ENCODE results near the gene R3HCC1L. TPM values are rescaled to one million over a fixed set of nuclear protein-coding genes. Genes with fewer than 3 reads are reported as not detected.

The R3HCC1L gene
- total RNA-seq, 4 donors from 2014 or later, result 8.5 to 11.5 (median 11.0) TPM

GRCh38 chr10:98252464-98252863, 118.0 kb downstream of the R3HCC1L start:
- no peak for DNase-seq (ENCODE audit: low spot score)
- no peak for TF ChIP-seq CTCF (IDR thresholded peaks at IDR 0.05)
- no peak for ATAC-seq (ENCODE audit: low FRiP score)

DNA sequence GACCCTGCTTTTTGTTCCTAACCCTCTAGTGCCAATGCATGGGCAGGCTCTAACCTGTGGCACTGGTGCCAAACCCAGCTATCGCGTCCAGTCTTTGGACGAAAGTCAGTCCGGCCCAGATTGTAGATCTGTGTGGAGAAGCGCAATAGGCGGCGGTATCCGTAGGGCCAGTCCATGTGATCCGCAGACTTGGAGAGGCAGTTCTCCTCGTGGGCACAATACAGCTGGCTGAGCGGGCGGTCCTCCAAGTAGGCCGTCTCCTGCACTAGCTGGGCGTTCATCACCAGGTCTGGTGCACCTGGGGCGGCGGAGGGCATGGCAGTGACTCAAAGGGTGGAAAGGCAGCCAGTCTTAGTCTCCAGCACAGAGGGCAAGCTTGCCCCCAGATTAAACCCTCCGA, 119.0 kb downstream of the R3HCC1L start:
- DNase-seq (ENCODE audit: low spot score), result no peak
- ATAC-seq (ENCODE audit: low FRiP score), result no peak
- TF ChIP-seq CTCF (IDR thresholded peaks at IDR 0.05), result no peak

GRCh38 chr10:98254234-98254974, 119.9 kb downstream of the R3HCC1L start:
- DNase-seq (ENCODE audit: low spot score) (no peak), ATAC-seq (ENCODE audit: low FRiP score) (no peak)
- TF ChIP-seq CTCF (IDR thresholded peaks at IDR 0.05), result no peak

GRCh38 chr10:98255146-98255877, 120.9 kb downstream of the R3HCC1L start:
- DNase-seq (ENCODE audit: low spot score) (no peak), ATAC-seq (ENCODE audit: low FRiP score) (no peak)
- TF ChIP-seq CTCF (IDR thresholded peaks at IDR 0.05), result no peak

DNA sequence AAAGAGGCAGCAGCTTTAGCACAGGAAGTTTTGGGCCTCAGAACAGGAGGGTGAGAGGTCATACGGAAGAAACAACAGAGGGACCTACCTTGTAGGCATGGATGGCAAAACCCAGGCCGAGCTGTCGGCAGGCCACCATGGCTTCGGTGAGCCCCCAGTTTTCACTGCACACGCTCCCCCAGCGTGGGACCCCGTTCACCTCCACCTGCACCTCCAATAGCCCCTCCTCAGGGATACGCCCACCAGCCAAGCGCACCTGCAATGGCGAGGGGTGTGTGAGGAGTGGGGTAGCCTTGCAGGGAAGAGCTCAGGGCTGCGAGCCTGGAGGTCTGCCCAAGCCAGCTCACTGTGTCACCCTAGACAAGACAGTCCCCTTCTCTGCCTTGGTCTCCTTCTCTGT, 122.2 kb downstream of the R3HCC1L start:
- DNase-seq (ENCODE audit: low spot score), result no peak
- ATAC-seq (ENCODE audit: low FRiP score), result no peak
- no peak for TF ChIP-seq CTCF (IDR thresholded peaks at IDR 0.05)

DNA sequence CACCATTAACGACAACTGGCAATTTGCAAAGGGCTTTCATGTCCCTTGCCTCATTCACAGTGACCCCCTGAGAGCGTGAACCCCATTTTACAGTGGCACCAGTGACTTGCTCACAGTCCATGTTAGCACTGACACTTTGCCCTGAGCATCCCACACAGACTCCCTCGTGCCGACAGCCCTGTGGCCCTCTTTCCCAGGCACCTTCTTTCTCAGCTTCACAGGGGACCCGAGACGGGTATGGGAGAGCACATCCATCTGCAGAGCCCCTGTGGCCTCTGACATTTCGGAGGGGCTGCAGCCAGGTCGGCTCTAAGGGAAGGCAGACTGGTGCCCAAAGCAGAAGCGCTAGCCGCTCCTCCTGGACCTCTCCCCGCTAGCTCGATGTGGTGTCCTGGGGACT, 122.7 kb downstream of the R3HCC1L start:
- DNase-seq (ENCODE audit: low spot score) (no peak), ATAC-seq (ENCODE audit: low FRiP score) (no peak)
- TF ChIP-seq CTCF (IDR thresholded peaks at IDR 0.05), result no peak

DNA sequence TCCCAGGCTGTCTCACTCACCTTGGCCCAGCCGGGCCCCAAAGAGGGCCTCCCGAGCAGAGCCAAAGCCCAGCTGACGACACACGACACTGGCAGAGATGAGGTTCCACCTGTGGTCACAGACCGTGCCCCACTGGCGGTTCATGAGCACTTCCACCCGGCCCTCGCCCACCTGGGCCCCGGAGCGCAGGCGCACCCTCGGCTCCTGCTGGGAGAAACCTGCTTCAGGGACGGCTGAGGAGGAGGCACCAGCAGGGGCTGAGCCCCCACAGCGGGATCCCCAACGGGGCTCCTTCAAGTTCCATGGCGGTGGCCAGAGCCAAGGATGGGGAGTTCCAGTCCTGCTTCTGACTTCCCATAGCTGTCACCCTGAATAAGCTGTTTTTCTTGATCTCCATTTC, 123.5 kb downstream of the R3HCC1L start:
- DNase-seq (ENCODE audit: low spot score) (no peak), ATAC-seq (ENCODE audit: low FRiP score) (no peak)
- TF ChIP-seq CTCF (IDR thresholded peaks at IDR 0.05), result no peak

Data from omental fat pad (tissue), 4 donors.